Endothelial cell (in vitro differentiated cells): ENCODE results near the gene LRFN2. TPM values are rescaled to one million over a fixed set of nuclear protein-coding genes. Genes with fewer than 3 reads are reported as not detected.

Source experiments
- DNase-seq: peaks from one replicate; pipeline ENCODE4 v3.0.0; 2021; ENCODE audit warnings: low spot score
- H3K27ac Mint-ChIP-seq: one replicate; pipeline ENCODE4 v1.8.0; 2021; ENCODE audit warnings: mixed read lengths, inconsistent platforms; ENCODE audit not compliant: unreplicated experiment
- H3K27me3 Mint-ChIP-seq: one replicate; pipeline ENCODE4 v1.8.0; 2021; ENCODE audit warnings: mild to moderate bottlenecking, moderate library complexity, mixed read lengths, inconsistent platforms; ENCODE audit not compliant: unreplicated experiment
- H3K36me3 Mint-ChIP-seq: one replicate; pipeline ENCODE4 v1.8.0; 2021; ENCODE audit warnings: mild to moderate bottlenecking, low read depth, mixed read lengths, inconsistent platforms; ENCODE audit not compliant: unreplicated experiment
- H3K4me1 Mint-ChIP-seq: one replicate; pipeline ENCODE4 v1.8.0; 2021; ENCODE audit warnings: mild to moderate bottlenecking, mixed read lengths, inconsistent platforms; ENCODE audit not compliant: unreplicated experiment
- H3K4me3 Mint-ChIP-seq: one replicate; pipeline ENCODE4 v1.8.0; 2021; ENCODE audit warnings: mild to moderate bottlenecking, mixed read lengths, inconsistent platforms; ENCODE audit not compliant: unreplicated experiment
- H3K9me3 Mint-ChIP-seq: one replicate; pipeline ENCODE4 v1.8.0; 2021; ENCODE audit warnings: mixed read lengths, inconsistent platforms; ENCODE audit not compliant: unreplicated experiment
- CTCF ChIP-seq: fragments of 200-600 bp; sonication (generic); IDR thresholded peaks from one replicate; pipeline ENCODE4 v1.5.0; 2021; ENCODE audit warnings: antibody characterized with exemption; ENCODE audit not compliant: unreplicated experiment
- total RNA-seq: library from RNA; stranded (reverse); fragmentation: NEBNext Ultra II Directional; extraction: Animal tissue kit (Norgen Biotek cat#: 25700); gene quantifications from one replicate; pipeline ENCODE4 v1.2.1, GENCODE V29; 2021; ENCODE audit not compliant: unreplicated experiment

The LRFN2 gene
- total RNA-seq, 1 donor from 2014 or later, result 0.59 TPM

DNA sequence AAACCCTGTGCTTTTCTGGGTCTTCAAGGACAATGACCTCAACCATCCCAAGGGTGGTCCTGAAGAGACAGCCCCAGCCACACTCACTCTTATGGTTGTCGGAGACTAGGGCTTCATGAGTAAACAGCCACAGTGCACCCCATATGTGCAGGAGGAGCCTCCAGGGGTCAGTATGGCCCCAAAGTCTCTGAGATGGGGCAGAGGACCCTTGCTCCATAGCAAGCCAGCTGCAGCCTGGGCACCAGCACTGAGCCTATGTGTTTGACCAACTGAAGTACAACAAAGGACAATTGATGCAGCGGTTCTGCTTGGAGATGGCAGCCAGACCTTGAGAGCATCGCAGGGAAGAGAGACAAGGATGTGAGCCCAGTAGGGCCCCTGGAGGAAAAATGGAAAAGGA is 112.2 kb downstream of the LRFN2 start:
- Mint-ChIP-seq H3K27me3 (peaks cover 7% of the 10 kb centered on the region), H3K9me3 (no peaks in the 10 kb centered on the region), H3K27ac (no peak overlapping the region), H3K4me3 (no peak overlapping the region), H3K4me1 (peaks cover 9% of the 10 kb centered on the region), H3K36me3 (no peaks in the 10 kb centered on the region)
- no peak for TF ChIP-seq CTCF
- no peak for DNase-seq

- no peak overlapping the region for H3K27ac Mint-ChIP-seq
- no peaks in the 10 kb centered on the region for H3K36me3 Mint-ChIP-seq
- TF ChIP-seq CTCF, result no peak
- peaks cover 8% of the 10 kb centered on the region for H3K4me1 Mint-ChIP-seq
- H3K9me3 Mint-ChIP-seq, result no peaks in the 10 kb centered on the region
- no peak overlapping the region for H3K4me3 Mint-ChIP-seq
- DNase-seq, result no peak
- peaks cover 7% of the 10 kb centered on the region for H3K27me3 Mint-ChIP-seq
Observed at GRCh38 chr6:40473026-40473425, 114.1 kb downstream of the LRFN2 start.

GRCh38 chr6:40472353-40472752 is 114.8 kb downstream of the LRFN2 start:
- Mint-ChIP-seq H3K27me3 (peaks cover 7% of the 10 kb centered on the region), H3K36me3 (no peaks in the 10 kb centered on the region), H3K4me1 (peaks cover under 1% of the 10 kb centered on the region), H3K4me3 (no peak overlapping the region), H3K9me3 (no peaks in the 10 kb centered on the region), H3K27ac (no peak overlapping the region)
- no peak for DNase-seq
- TF ChIP-seq CTCF, result no peak

DNA sequence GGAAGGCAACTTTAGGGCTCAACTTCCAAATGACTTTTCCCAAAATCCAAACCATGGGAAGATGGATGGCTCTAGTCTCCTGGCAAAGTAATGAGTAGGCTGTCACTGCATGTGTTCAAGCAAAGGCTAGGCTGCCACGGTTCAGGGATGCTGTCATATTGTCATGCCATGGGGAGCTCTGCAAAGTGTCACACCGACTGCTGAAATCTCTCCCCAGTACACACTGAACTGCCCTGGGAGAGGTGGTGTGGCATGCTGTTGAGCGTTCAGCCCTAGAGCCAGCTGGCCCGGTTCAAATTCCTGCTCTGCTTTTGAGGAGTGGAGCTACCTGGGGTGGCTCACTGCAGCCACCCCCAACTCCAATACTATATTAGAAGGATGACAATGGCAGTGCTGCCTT is 115.9 kb downstream of the LRFN2 start:
- DNase-seq, result no peak
- peaks cover 11% of the 10 kb centered on the region for H3K27me3 Mint-ChIP-seq
- no peak for TF ChIP-seq CTCF
- no peak overlapping the region for H3K4me3 Mint-ChIP-seq
- H3K4me1 Mint-ChIP-seq, result no peaks in the 10 kb centered on the region
- H3K9me3 Mint-ChIP-seq, result no peaks in the 10 kb centered on the region
- H3K36me3 Mint-ChIP-seq, result no peaks in the 10 kb centered on the region
- H3K27ac Mint-ChIP-seq, result no peak overlapping the region

DNA sequence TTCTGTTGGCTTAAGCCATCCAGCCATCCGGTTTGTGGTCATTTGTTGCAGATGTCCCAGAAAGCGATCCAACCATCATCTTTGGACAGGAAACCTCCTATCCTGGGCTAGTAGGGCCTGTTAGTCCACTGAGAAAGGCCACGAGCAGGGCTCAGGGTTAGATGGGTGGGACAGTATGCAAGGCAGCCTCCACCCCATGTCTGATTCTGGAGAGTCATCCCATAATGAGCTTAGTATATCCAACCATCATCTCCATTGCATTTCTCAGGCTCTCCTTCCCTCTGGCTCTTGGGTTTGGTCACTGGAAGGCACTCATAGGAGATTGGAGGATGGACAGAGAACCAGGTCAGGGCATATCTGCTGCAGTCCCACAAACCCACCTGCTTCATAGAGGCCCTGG is 117.8 kb downstream of the LRFN2 start:
- Mint-ChIP-seq H3K4me3 (no peak overlapping the region), H3K27me3 (peaks cover 7% of the 10 kb centered on the region), H3K4me1 (no peaks in the 10 kb centered on the region), H3K9me3 (no peaks in the 10 kb centered on the region), H3K36me3 (no peaks in the 10 kb centered on the region), H3K27ac (no peak overlapping the region)
- no peak for DNase-seq
- TF ChIP-seq CTCF, result no peak
